Osteocyte (in vitro differentiated cells): ENCODE data around the gene OR1N1. TPM values are rescaled to one million over a fixed set of nuclear protein-coding genes. Genes with fewer than 3 reads are reported as not detected.

ENCODE experiments used
- DNase-seq: peaks from one replicate; pipeline ENCODE4 v3.0.0; 2021; ENCODE audit warnings: mixed read lengths; ENCODE audit not compliant: unreplicated experiment; ENCODE audit errors: extremely low spot score
- H3K27ac Mint-ChIP-seq: one replicate; pipeline ENCODE4 v1.8.0; 2021; ENCODE audit warnings: mild to moderate bottlenecking, mixed read lengths; ENCODE audit not compliant: unreplicated experiment
- H3K27me3 Mint-ChIP-seq: one replicate; pipeline ENCODE4 v1.8.0; 2021; ENCODE audit warnings: mixed read lengths; ENCODE audit not compliant: unreplicated experiment
- H3K36me3 Mint-ChIP-seq: one replicate; pipeline ENCODE4 v1.8.0; 2021; ENCODE audit warnings: mixed read lengths; ENCODE audit not compliant: unreplicated experiment
- H3K4me1 Mint-ChIP-seq: one replicate; pipeline ENCODE4 v1.8.0; 2021; ENCODE audit warnings: mixed read lengths; ENCODE audit not compliant: unreplicated experiment
- H3K4me3 Mint-ChIP-seq: one replicate; pipeline ENCODE4 v1.8.0; 2021; ENCODE audit warnings: mild to moderate bottlenecking, moderate library complexity, mixed read lengths; ENCODE audit not compliant: unreplicated experiment
- H3K9me3 Mint-ChIP-seq: one replicate; pipeline ENCODE4 v1.8.0; 2021; ENCODE audit warnings: mixed read lengths; ENCODE audit not compliant: unreplicated experiment
- CTCF ChIP-seq: fragments of 200-600 bp; sonication (generic); IDR thresholded peaks from 2 replicates; pipeline ENCODE4 v1.5.0; 2021; ENCODE audit warnings: antibody characterized with exemption, mild to moderate bottlenecking, moderate library complexity
- total RNA-seq: library from RNA; stranded (reverse); gene quantifications from 2 replicates; pipeline ENCODE4 v1.2.1, GENCODE V29; 2021

OR1N1 gene
- total RNA-seq, 1 donor from 2014 or later, result not detected

GRCh38 chr9:122526602-122527001 lies 491 bp downstream of the OR1N1 start:
- H3K4me3 Mint-ChIP-seq, result no peak overlapping the region
- H3K36me3 Mint-ChIP-seq, result no peaks in the 10 kb centered on the region
- H3K4me1 Mint-ChIP-seq, result no peaks in the 10 kb centered on the region
- no peak for DNase-seq
- H3K27ac Mint-ChIP-seq, result no peak overlapping the region
- no peak for TF ChIP-seq CTCF
- H3K9me3 Mint-ChIP-seq, result no peaks in the 10 kb centered on the region
- peaks cover 5% of the 10 kb centered on the region for H3K27me3 Mint-ChIP-seq

- DNase-seq, result no peak
- H3K9me3 Mint-ChIP-seq, result no peaks in the 10 kb centered on the region
- H3K36me3 Mint-ChIP-seq, result no peaks in the 10 kb centered on the region
- no peaks in the 10 kb centered on the region for H3K4me1 Mint-ChIP-seq
- no peak for TF ChIP-seq CTCF
- peaks cover 11% of the 10 kb centered on the region for H3K27me3 Mint-ChIP-seq
- H3K4me3 Mint-ChIP-seq, result no peak overlapping the region
- no peak overlapping the region for H3K27ac Mint-ChIP-seq
Observed at GRCh38 chr9:122519376-122519775, 7.7 kb downstream of the OR1N1 start.

- no peaks in the 10 kb centered on the region for H3K36me3 Mint-ChIP-seq
- H3K9me3 Mint-ChIP-seq, result no peaks in the 10 kb centered on the region
- no peak within 1 kb of the TSS for H3K27ac Mint-ChIP-seq
- H3K27me3 Mint-ChIP-seq, result peaks cover 13% of the 10 kb centered on the region
- H3K4me1 Mint-ChIP-seq, result no peaks in the 10 kb centered on the region
- DNase-seq, result no peak
- no peak for TF ChIP-seq CTCF
- no peak within 1 kb of the TSS for H3K4me3 Mint-ChIP-seq
Observed at GRCh38 chr9:122518841-122519240, 8.3 kb downstream of the OR1N1 start, which contains the start of gene OR1J4. OR1J4 (plus strand) TSS chr9:122519141; CDS start chr9:122519141, 0 bp downstream.

DNA sequence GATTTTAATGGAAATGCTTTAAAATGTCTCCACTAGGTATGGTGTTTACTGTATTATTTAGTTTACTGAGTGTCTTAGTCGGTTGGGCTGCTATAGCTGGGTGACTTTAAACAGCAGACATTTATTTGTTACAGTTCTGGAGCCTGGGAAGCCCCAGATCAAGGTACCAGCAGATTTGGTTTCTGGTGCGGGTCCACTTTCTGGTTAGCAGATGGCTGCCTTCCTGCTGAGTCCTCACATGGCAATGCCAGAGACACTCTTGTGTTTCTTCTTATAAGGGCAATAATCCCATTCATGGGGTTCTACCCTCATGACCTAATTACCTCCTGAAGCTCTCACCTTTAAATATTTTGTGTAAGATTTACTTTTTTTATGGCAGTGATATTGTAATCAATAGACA lies 8.9 kb downstream of the OR1N1 start:
- H3K4me3 Mint-ChIP-seq, result no peak overlapping the region
- DNase-seq, result no peak
- H3K9me3 Mint-ChIP-seq, result no peaks in the 10 kb centered on the region
- no peak for TF ChIP-seq CTCF
- no peaks in the 10 kb centered on the region for H3K4me1 Mint-ChIP-seq
- peaks cover 17% of the 10 kb centered on the region for H3K27me3 Mint-ChIP-seq
- no peak overlapping the region for H3K27ac Mint-ChIP-seq
- no peaks in the 10 kb centered on the region for H3K36me3 Mint-ChIP-seq

DNA sequence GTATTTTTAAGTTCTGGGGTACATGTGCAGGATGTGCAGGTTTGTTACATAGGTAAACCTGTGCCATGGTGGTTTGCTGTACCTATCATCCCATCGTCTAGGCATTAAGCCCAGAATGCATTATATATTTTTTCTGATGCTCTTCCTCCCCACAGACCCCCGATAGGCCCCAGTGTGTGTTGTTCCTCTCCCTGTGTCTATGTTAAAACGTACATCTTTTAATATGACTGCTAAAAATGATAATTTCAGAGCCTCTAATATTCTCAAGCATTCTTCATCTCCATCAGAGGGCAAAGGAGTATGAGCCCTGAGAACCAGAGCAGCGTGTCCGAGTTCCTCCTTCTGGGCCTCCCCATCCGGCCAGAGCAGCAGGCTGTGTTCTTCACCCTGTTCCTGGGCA lies 16.6 kb downstream of the OR1N1 start, which contains the start of gene OR1J2:
Gene OR1J2 (plus strand): TSS at position 301 of the 400 bp plus-strand sequence. CDS start 0 bp downstream, at position 301.
- H3K9me3 Mint-ChIP-seq, result no peaks in the 10 kb centered on the region
- H3K4me3 Mint-ChIP-seq, result no peak within 1 kb of the TSS
- no peak for TF ChIP-seq CTCF
- H3K27ac Mint-ChIP-seq, result no peak within 1 kb of the TSS
- H3K4me1 Mint-ChIP-seq, result no peaks in the 10 kb centered on the region
- no peak for DNase-seq
- H3K36me3 Mint-ChIP-seq, result no peaks in the 10 kb centered on the region
- peaks cover 50% of the 10 kb centered on the region for H3K27me3 Mint-ChIP-seq
